ENCODE data around the gene SLC35B4. TPM values are rescaled to one million over a fixed set of nuclear protein-coding genes. Genes with fewer than 3 reads are reported as not detected.

Gene SLC35B4
- total and polyA plus RNA-seq, 2 experiments from 2014 or later: 12.9 to 22.2 TPM

GRCh38 chr7:134324107-134324506, 7.4 kb upstream of the SLC35B4 start:
- Histone ChIP-seq H3K9me2 (ENCODE audit: insufficient read depth) (no peaks in the 10 kb centered on the region), H3K27ac (no peak overlapping the region), H4K20me1 (ENCODE audit: insufficient read depth) (no peaks in the 10 kb centered on the region), H3K4me1 (ENCODE audit: insufficient read depth) (peaks cover 7% of the 10 kb centered on the region; the same call in 1 of the 2 replicates), H3K36me3 (ENCODE audit: low read depth) (no peaks in the 10 kb centered on the region), H3K27me3 (replicated peaks; ENCODE audit: insufficient read depth) (no peaks in the 10 kb centered on the region), H3K9me3 (ENCODE audit: low read depth) (no peaks in the 10 kb centered on the region), H3K79me2 (ENCODE audit: insufficient read depth) (no peaks in the 10 kb centered on the region), H3F3A (ENCODE audit: insufficient read depth) (no peaks in the 10 kb centered on the region), H2AFZ (no peak overlapping the region), H3K4me3 (no peak overlapping the region), H3K4me2 (ENCODE audit: unreplicated experiment) (no peak overlapping the region), H3K9ac (no peak overlapping the region)
- DNase-seq: no peak
- in situ Hi-C loops (cut with MboI): no loop called here
- no peak for TF ChIP-seq EZH2phosphoT487 (IDR thresholded peaks at IDR 0.05; ENCODE audit: insufficient read depth, low read depth)
- no peak for TF ChIP-seq EZH2 (IDR thresholded peaks at IDR 0.05; ENCODE audit: insufficient read depth, poor library complexity, severe bottlenecking)
- 72 to 81% methylated on average over 2 of the region's 2 CpGs for WGBS, 2 experiments (ENCODE audit: low coverage in 1 of 2, low lambda C conversion rate in 2 of 2, missing lambda C conversion rate in 2 of 2)

- in situ Hi-C loops (cut with MboI): no loop called here
- Histone ChIP-seq H3K4me2 (ENCODE audit: unreplicated experiment) (peak overlapping the region; percentile 52), H4K20me1 (ENCODE audit: insufficient read depth) (no peaks in the 10 kb centered on the region), H3K36me3 (ENCODE audit: low read depth) (no peaks in the 10 kb centered on the region), H3K4me1 (ENCODE audit: insufficient read depth) (peaks cover 22% of the 10 kb centered on the region), H3K9me2 (ENCODE audit: insufficient read depth) (no peaks in the 10 kb centered on the region), H3K79me2 (ENCODE audit: insufficient read depth) (peaks cover 11% of the 10 kb centered on the region), H3K9ac (no peak overlapping the region), H2AFZ (peak overlapping the region; percentile 63), H3F3A (ENCODE audit: insufficient read depth) (peaks cover 5% of the 10 kb centered on the region), H3K9me3 (ENCODE audit: low read depth) (no peaks in the 10 kb centered on the region), H3K27ac (no peak overlapping the region), H3K4me3 (no peak overlapping the region), H3K27me3 (replicated peaks; ENCODE audit: insufficient read depth) (no peaks in the 10 kb centered on the region)
- WGBS, 2 experiments (ENCODE audit: low coverage in 1 of 2, low lambda C conversion rate in 2 of 2, missing lambda C conversion rate in 2 of 2): 55 to 63% methylated on average over 5 of the region's 5 CpGs
- TF ChIP-seq EZH2phosphoT487 (IDR thresholded peaks at IDR 0.05; ENCODE audit: insufficient read depth, low read depth): no peak
- DNase-seq: peak; percentile 31
Measured at GRCh38 chr7:134320201-134320600, 3.5 kb upstream of the SLC35B4 start.

DNA sequence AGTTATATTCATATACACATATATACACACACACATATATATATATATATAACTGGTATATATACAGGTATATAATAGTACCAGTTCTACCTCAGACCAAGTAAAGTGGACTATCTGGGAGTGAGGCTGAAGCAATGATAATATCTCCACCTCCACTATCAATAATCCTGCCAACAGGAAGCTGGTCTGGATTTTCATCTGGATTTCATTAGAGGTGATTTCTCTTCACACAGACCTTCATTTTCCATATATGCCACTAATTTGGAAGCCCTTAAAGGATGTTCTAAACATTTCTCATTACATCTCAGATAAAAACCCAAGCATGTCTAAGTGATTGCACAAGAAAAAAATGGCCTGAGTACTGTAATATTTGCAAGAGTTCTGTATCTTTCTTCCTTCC, 1.7 kb upstream of the SLC35B4 start:
- H2AFZ ChIP-seq: no peak overlapping the region
- H3K9ac ChIP-seq: no peak overlapping the region
- TF ChIP-seq EZH2phosphoT487 (IDR thresholded peaks at IDR 0.05; ENCODE audit: insufficient read depth, low read depth) (no peak), EZH2 (IDR thresholded peaks at IDR 0.05; ENCODE audit: insufficient read depth, poor library complexity, severe bottlenecking) (no peak)
- in situ Hi-C loops (cut with MboI): no loop called here
- H3F3A ChIP-seq (ENCODE audit: insufficient read depth): peaks cover 5% of the 10 kb centered on the region
- H3K27me3 ChIP-seq (replicated peaks; ENCODE audit: insufficient read depth): no peaks in the 10 kb centered on the region
- DNase-seq: peak; percentile 27
- H3K36me3 ChIP-seq (ENCODE audit: low read depth): no peaks in the 10 kb centered on the region
- H4K20me1 ChIP-seq (ENCODE audit: insufficient read depth): no peaks in the 10 kb centered on the region
- H3K4me1 ChIP-seq (ENCODE audit: insufficient read depth): peaks cover 22% of the 10 kb centered on the region
- H3K9me2 ChIP-seq (ENCODE audit: insufficient read depth): no peaks in the 10 kb centered on the region
- H3K79me2 ChIP-seq (ENCODE audit: insufficient read depth): peaks cover 27% of the 10 kb centered on the region
- H3K27ac ChIP-seq: no peak overlapping the region
- H3K4me2 ChIP-seq (ENCODE audit: unreplicated experiment): no peak overlapping the region
- no peak overlapping the region for H3K4me3 ChIP-seq
- no peaks in the 10 kb centered on the region for H3K9me3 ChIP-seq (ENCODE audit: low read depth)

DNA sequence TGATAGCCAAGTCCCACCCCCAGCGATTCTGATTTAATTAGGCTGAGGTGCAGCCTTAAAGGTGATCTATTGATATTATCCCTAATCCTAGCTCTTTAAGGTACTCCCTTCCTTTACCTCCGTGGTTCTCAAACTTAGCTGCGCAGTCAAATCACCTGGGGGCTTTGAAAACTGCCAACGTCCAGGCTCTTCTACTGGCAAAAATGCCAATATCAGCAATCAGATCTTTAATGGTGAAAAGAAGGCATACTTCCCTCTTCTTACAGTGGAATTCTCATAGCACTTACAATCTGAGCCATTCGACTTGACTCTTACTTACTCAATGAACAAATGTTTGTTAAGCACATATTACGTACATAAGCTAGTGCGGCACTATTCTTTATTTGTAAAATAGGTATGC, 704 bp upstream of the SLC35B4 start:
- in situ Hi-C loops (cut with MboI): no loop called here
- peaks cover 5% of the 10 kb centered on the region for H3F3A ChIP-seq (ENCODE audit: insufficient read depth)
- H3K36me3 ChIP-seq (ENCODE audit: low read depth): no peaks in the 10 kb centered on the region
- H3K4me2 ChIP-seq (ENCODE audit: unreplicated experiment): peak overlapping the region; percentile 91
- H3K9me3 ChIP-seq (ENCODE audit: low read depth): no peaks in the 10 kb centered on the region
- peak overlapping the region; percentile 76 for H3K4me3 ChIP-seq
- peak overlapping the region; percentile 87 for H3K9ac ChIP-seq
- WGBS, 2 experiments (ENCODE audit: low coverage in 1 of 2, low lambda C conversion rate in 2 of 2, missing lambda C conversion rate in 2 of 2): 65 to 68% methylated on average over 7 of the region's 7 CpGs
- no peaks in the 10 kb centered on the region for H3K27me3 ChIP-seq (replicated peaks; ENCODE audit: insufficient read depth)
- no peak for DNase-seq
- peak overlapping the region; percentile 94 for H2AFZ ChIP-seq
- H3K9me2 ChIP-seq (ENCODE audit: insufficient read depth): no peaks in the 10 kb centered on the region
- H3K27ac ChIP-seq: peak overlapping the region; percentile 11; the same call in 1 of the 2 replicates
- H3K4me1 ChIP-seq (ENCODE audit: insufficient read depth): peaks cover 22% of the 10 kb centered on the region
- TF ChIP-seq EZH2phosphoT487 (IDR thresholded peaks at IDR 0.05; ENCODE audit: insufficient read depth, low read depth) (no peak), EZH2 (IDR thresholded peaks at IDR 0.05; ENCODE audit: insufficient read depth, poor library complexity, severe bottlenecking) (no peak)
- no peaks in the 10 kb centered on the region for H4K20me1 ChIP-seq (ENCODE audit: insufficient read depth)
- peaks cover 37% of the 10 kb centered on the region for H3K79me2 ChIP-seq (ENCODE audit: insufficient read depth)

All from GM23248 (cell line).